ENCODE data around the gene SSMEM1.
"Not testable (repeated sequence)": the region's sequence is repeated elsewhere in the genome, so short reads cannot be mapped to it uniquely, and the experiment has no call there.

SSMEM1 gene

GRCh38 chr7:130210181-130210935 lies 2.7 kb downstream of the SSMEM1 start:
- DNase-seq (ENCODE audit: low read depth), result no peak

GRCh38 chr7:130213828-130214227 lies 6.2 kb downstream of the SSMEM1 start:
- no peak for DNase-seq (ENCODE audit: low read depth)

- DNase-seq (ENCODE audit: low read depth), result no peak
Measured at GRCh38 chr7:130216025-130216424, 8.4 kb downstream of the SSMEM1 start.

GRCh38 chr7:130216750-130217149 lies 9.1 kb downstream of the SSMEM1 start:
- DNase-seq (ENCODE audit: low read depth), result no peak

- no peak for DNase-seq (ENCODE audit: low read depth)
Measured at GRCh38 chr7:130218806-130219620, 11.4 kb downstream of the SSMEM1 start.

GRCh38 chr7:130219871-130220270 lies 12.2 kb downstream of the SSMEM1 start:
- no peak for DNase-seq (ENCODE audit: low read depth)

GRCh38 chr7:130221746-130222145 lies 14.1 kb downstream of the SSMEM1 start:
- DNase-seq (ENCODE audit: low read depth), result no peak

GRCh38 chr7:130223646-130224045 lies 16.0 kb downstream of the SSMEM1 start:
- DNase-seq (ENCODE audit: low read depth), result no peak

GRCh38 chr7:130224210-130224609 lies 16.6 kb downstream of the SSMEM1 start:
- no peak for DNase-seq (ENCODE audit: low read depth)

GRCh38 chr7:130224923-130225322 lies 17.3 kb downstream of the SSMEM1 start:
- DNase-seq (ENCODE audit: low read depth), result not testable (repeated sequence)

- DNase-seq (ENCODE audit: low read depth), result no peak
Measured at GRCh38 chr7:130226333-130226732, 18.7 kb downstream of the SSMEM1 start.

- DNase-seq (ENCODE audit: low read depth), result no peak
Measured at GRCh38 chr7:130227883-130228575, 20.4 kb downstream of the SSMEM1 start.

- no peak for DNase-seq (ENCODE audit: low read depth)
Measured at GRCh38 chr7:130228840-130229502, 21.3 kb downstream of the SSMEM1 start.

- not testable (repeated sequence) for DNase-seq (ENCODE audit: low read depth)
Measured at GRCh38 chr7:130229981-130230380, 22.3 kb downstream of the SSMEM1 start.

GRCh38 chr7:130231792-130232191 lies 24.1 kb downstream of the SSMEM1 start:
- DNase-seq (ENCODE audit: low read depth), result no peak

- no peak for DNase-seq (ENCODE audit: low read depth)
Measured at GRCh38 chr7:130232209-130232608, 24.5 kb downstream of the SSMEM1 start.

- DNase-seq (ENCODE audit: low read depth), result no peak
Measured at GRCh38 chr7:130234078-130234477, 26.4 kb downstream of the SSMEM1 start.

- DNase-seq (ENCODE audit: low read depth), result not testable (repeated sequence)
Measured at GRCh38 chr7:130236361-130236760, 28.7 kb downstream of the SSMEM1 start.

GRCh38 chr7:130240240-130240639 lies 32.6 kb downstream of the SSMEM1 start:
- no peak for DNase-seq (ENCODE audit: low read depth)

- peak; percentile 16 for DNase-seq (ENCODE audit: low read depth)
Measured at GRCh38 chr7:130242198-130243014, 34.7 kb downstream of the SSMEM1 start.

- DNase-seq (ENCODE audit: low read depth), result not testable (repeated sequence)
Measured at GRCh38 chr7:130243486-130243885, 35.8 kb downstream of the SSMEM1 start.

Data from activated T-helper 9 cell treated with anti-CD3 and anti-CD28 coated beads, Interleukin-2, amount 50 U/mL, for 16 hours (primary cell).